NCI-H128 (cell line): ENCODE results near the gene TP53RK.

Experiments used
- DNase-seq: peaks from one replicate; lab custom pipeline; 2025; ENCODE audit not compliant: unreplicated experiment; lab: John Stamatoyannopoulos, UW

Gene TP53RK

GRCh38 chr20:46708172-46708860 is 19.1 kb upstream of the TP53RK start:
- DNase-seq = no peak

- DNase-seq = no peak
These were observed 17.0 kb upstream of the TP53RK start for GRCh38 chr20:46706242-46706641.

- DNase-seq = no peak
These were observed 16.1 kb upstream of the TP53RK start for GRCh38 chr20:46705378-46705729.

GRCh38 chr20:46704714-46705377 is 15.6 kb upstream of the TP53RK start:
- no peak for DNase-seq

- DNase-seq = no peak
These were observed 14.2 kb upstream of the TP53RK start for GRCh38 chr20:46703435-46703834.

GRCh38 chr20:46702447-46703203 is 13.4 kb upstream of the TP53RK start:
- DNase-seq = no peak

GRCh38 chr20:46701986-46702385 is 12.7 kb upstream of the TP53RK start:
- DNase-seq = no peak

GRCh38 chr20:46701556-46701955 is 12.3 kb upstream of the TP53RK start:
- no peak for DNase-seq

GRCh38 chr20:46701057-46701456 is 11.8 kb upstream of the TP53RK start:
- DNase-seq = no peak

GRCh38 chr20:46700481-46700880 is 11.2 kb upstream of the TP53RK start:
- no peak for DNase-seq

GRCh38 chr20:46699651-46700359 is 10.6 kb upstream of the TP53RK start:
- no peak for DNase-seq

GRCh38 chr20:46698788-46699187 is 9.5 kb upstream of the TP53RK start:
- DNase-seq = no peak

- DNase-seq = no peak
These were observed 7.6 kb upstream of the TP53RK start for GRCh38 chr20:46696791-46697279.

- no peak for DNase-seq
These were observed 6.6 kb upstream of the TP53RK start for GRCh38 chr20:46695892-46696291.

GRCh38 chr20:46694484-46694883 is 5.2 kb upstream of the TP53RK start:
- DNase-seq = no peak

GRCh38 chr20:46691196-46691595 is 2.0 kb upstream of the TP53RK start:
- DNase-seq = no peak

GRCh38 chr20:46690219-46691106 is 1.2 kb upstream of the TP53RK start:
- DNase-seq = no peak

GRCh38 chr20:46689754-46690085 is 476 bp upstream of the TP53RK start:
- DNase-seq = no peak

- DNase-seq = no peak
These were observed 828 bp downstream of the TP53RK start for GRCh38 chr20:46688151-46689081.
